Calu3 (cell line): Measurements from ENCODE around the gene ZNF296. TPM values are rescaled to one million over a fixed set of nuclear protein-coding genes. Genes with fewer than 3 reads are reported as not detected.

Experiments
- BruUV-seq: library from RNA; stranded (reverse); fragments of 400-500 nt; replicated peaks from 2 replicates; lab custom pipeline; 2021; lab: Mats Ljungman, UMichigan
- CTCF ChIA-PET: fragments of 300-600 bp; sonication (Branson Sonifier 250); formaldehyde crosslinking; loops from one replicate; lab custom pipeline; 2022; ENCODE audit warnings: antibody characterized with exemption; lab: Charles Lee
- DNase-seq: peaks from one replicate; pipeline ENCODE4 v3.0.0; 2022
- H3K27ac Mint-ChIP-seq: one replicate; pipeline ENCODE4 v1.8.0; 2022; ENCODE audit warnings: mixed read lengths; ENCODE audit not compliant: unreplicated experiment
- H3K27me3 Mint-ChIP-seq: one replicate; pipeline ENCODE4 v1.8.0; 2022; ENCODE audit warnings: mixed read lengths; ENCODE audit not compliant: unreplicated experiment
- H3K36me3 Mint-ChIP-seq: one replicate; pipeline ENCODE4 v1.8.0; 2022; ENCODE audit warnings: mild to moderate bottlenecking, moderate library complexity, mixed read lengths; ENCODE audit not compliant: insufficient read depth, unreplicated experiment
- H3K4me1 Mint-ChIP-seq: one replicate; pipeline ENCODE4 v1.8.0; 2022; ENCODE audit warnings: mild to moderate bottlenecking, low read depth, mixed read lengths; ENCODE audit not compliant: unreplicated experiment
- H3K4me3 Mint-ChIP-seq: one replicate; pipeline ENCODE4 v1.8.0; 2022; ENCODE audit warnings: mild to moderate bottlenecking, low read depth, moderate library complexity, mixed read lengths; ENCODE audit not compliant: unreplicated experiment
- H3K9me3 Mint-ChIP-seq: one replicate; pipeline ENCODE4 v1.8.0; 2022; ENCODE audit warnings: low read depth, mixed read lengths; ENCODE audit not compliant: unreplicated experiment
- intact Hi-C: fragments of 100-400 bp; cut with micrococcal nuclease; formaldehyde crosslinking; loops from one replicate; pipeline ENCODE4 v1.10.0; 2022; ENCODE audit not compliant: unreplicated experiment
- total RNA-seq: library from RNA; stranded (reverse); gene quantifications from 2 replicates; pipeline ENCODE4 v1.2.3, GENCODE V29; 2022
- TF ChIP-seq, protein P1 (sequence below): fragments of 200-600 bp; IDR thresholded peaks from one replicate; pipeline ENCODE4 v1.8.0; 2022; ENCODE audit warnings: antibody characterized with exemption; ENCODE audit not compliant: unreplicated experiment

Gene ZNF296
- total RNA-seq, 1 experiment from 2014 or later: 5.3 TPM

DNA sequence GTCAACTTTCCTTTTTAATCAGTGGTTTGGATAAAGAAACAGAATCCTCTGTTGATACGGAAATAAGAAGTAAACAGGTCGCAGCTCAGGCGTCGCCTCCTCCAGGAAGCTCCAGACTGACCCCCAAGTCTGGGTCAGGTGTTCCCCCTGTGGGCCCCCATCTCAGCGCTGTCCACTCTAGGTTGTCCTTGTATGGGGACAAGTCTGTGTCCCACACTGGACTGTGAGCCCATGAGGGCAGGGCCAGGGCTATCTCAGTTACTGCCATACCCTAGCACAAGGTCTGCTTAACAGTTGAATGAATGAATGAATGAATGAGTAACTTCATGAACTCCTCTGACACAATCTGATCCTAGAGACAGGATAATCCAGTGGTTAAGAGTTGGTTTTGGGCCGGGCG lies 29.9 kb downstream of the ZNF296 start:
- H3K27me3 Mint-ChIP-seq: no peaks in the 10 kb centered on the region
- peaks cover 8% of the 10 kb centered on the region for H3K4me1 Mint-ChIP-seq
- no peak for DNase-seq
- CTCF ChIA-PET: interaction anchor here (1.2 kb wide), 1 partner anchor 13 kb away, joined by 3 read pairs; no protein-coding TSS in a partner anchor
- H3K27ac Mint-ChIP-seq: no peak overlapping the region
- peaks cover 50% of the 10 kb centered on the region for H3K36me3 Mint-ChIP-seq
- no peaks in the 10 kb centered on the region for H3K9me3 Mint-ChIP-seq
- TF ChIP-seq, protein P1, sequence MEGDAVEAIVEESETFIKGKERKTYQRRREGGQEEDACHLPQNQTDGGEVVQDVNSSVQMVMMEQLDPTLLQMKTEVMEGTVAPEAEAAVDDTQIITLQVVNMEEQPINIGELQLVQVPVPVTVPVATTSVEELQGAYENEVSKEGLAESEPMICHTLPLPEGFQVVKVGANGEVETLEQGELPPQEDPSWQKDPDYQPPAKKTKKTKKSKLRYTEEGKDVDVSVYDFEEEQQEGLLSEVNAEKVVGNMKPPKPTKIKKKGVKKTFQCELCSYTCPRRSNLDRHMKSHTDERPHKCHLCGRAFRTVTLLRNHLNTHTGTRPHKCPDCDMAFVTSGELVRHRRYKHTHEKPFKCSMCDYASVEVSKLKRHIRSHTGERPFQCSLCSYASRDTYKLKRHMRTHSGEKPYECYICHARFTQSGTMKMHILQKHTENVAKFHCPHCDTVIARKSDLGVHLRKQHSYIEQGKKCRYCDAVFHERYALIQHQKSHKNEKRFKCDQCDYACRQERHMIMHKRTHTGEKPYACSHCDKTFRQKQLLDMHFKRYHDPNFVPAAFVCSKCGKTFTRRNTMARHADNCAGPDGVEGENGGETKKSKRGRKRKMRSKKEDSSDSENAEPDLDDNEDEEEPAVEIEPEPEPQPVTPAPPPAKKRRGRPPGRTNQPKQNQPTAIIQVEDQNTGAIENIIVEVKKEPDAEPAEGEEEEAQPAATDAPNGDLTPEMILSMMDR: no peak
- no TSS peak for BruUV-seq
- no peak overlapping the region for H3K4me3 Mint-ChIP-seq
- intact Hi-C loops: no loop called here

DNA sequence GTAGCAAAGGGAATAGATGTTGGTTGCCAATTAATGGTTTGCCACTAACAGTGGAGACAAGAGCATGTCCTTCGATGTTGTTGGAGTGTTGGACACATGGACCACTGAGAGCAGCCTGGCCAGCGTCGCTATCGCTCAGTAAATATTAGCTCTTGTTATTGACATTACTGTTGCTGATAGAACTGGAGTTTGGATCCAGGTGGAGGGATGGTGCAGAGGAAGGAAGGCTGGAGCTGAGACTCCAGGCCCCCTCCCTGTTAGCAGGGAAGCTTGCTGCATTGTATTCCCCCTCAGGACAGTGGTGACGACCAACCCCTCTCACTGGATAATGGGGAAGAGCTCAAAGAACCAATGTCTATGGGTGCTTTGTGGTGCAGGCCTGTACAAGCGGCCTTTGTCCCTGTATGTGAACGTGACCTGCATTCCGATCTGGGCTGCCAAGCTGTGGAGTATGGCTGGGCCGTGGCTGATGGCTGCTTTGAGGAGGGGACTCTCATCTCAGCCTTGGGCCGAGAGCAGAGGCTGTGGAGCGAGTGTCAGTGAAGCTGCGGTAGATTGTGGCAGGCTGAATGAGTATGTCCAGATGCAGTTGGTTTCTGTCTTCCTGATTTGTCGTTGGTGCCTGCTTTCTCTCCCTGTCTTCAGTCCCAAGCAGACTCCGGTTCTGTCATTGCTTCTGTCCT lies 30.5 kb downstream of the ZNF296 start:
- intact Hi-C loops: no loop called here
- no peak for DNase-seq
- Mint-ChIP-seq H3K4me1 (peaks cover 13% of the 10 kb centered on the region), H3K4me3 (no peak overlapping the region), H3K27me3 (no peaks in the 10 kb centered on the region), H3K36me3 (peaks cover 54% of the 10 kb centered on the region), H3K27ac (no peak overlapping the region), H3K9me3 (no peaks in the 10 kb centered on the region)
- BruUV-seq: no TSS peak
- TF ChIP-seq, protein P1: no peak
- CTCF ChIA-PET: interaction anchor here (1.2 kb wide), 1 partner anchor 14 kb away, joined by 3 read pairs; no protein-coding TSS in a partner anchor

DNA sequence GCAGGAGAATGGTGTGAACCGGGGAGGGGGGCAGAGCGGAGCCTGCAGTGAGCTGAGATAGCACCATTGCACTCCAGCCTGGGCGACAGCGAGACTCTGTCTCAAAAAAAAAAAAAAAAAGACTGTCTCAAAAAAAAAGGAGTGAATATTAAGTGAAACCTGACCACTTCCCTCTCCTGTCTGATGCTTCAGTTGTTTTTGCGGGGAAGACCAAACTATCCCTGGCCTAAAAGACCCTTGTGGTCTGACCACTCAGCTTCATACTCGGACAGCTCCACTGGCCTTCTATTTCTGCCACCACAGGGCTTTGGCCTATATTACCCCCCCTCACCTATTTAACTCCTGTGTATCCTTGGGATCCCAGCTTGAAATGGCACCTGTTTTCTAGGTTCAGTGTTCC lies 35.2 kb downstream of the ZNF296 start:
- H3K27ac Mint-ChIP-seq: peak overlapping the region; percentile 6
- no TSS peak for BruUV-seq

DNA sequence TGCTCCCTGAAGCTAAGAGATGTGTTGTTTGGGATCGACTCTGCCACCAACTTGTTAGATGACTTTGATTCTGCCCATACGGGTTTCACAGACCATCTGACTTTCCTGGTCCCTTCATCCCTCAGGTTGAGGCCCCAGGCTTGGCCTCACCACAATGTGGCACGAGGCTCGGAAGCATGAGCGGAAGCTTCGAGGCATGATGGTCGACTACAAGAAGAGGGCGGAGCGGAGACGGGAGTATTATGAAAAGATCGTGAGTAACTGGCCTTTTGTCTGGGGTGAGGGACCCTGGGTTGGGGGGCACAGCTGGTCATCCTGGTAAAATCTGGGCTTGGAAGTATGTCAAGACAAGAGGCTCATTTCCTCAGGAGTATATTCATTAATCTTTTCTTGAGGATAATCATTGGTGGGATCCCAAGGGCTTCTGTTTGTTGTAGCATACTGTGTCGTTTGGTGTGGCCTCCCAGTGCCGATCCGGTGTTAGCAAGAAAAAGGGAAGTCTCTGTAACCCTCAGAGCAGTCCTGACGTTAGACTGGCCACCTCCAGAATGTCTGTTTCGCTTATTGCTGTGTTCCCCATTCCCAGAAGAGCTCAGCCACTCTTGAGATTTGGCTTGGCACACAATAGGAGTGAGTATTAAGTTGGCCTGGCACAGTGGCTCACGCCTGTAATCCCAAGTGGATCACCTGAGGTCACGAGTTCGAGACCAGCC lies 36.1 kb downstream of the ZNF296 start:
- no peaks in the 10 kb centered on the region for H3K27me3 Mint-ChIP-seq
- peak overlapping the region; percentile 91 for H3K27ac Mint-ChIP-seq
- no peaks in the 10 kb centered on the region for H3K9me3 Mint-ChIP-seq
- TSS peak; percentile 39 for BruUV-seq
- CTCF ChIA-PET: interaction anchor here (0.7 to 2.0 kb wide), 3 partner anchors 12 to 26 kb away, joined by 3 to 12 read pairs (median 3); no protein-coding TSS in a partner anchor
- peak overlapping the region; percentile 86 for H3K4me3 Mint-ChIP-seq
- peaks cover 77% of the 10 kb centered on the region for H3K36me3 Mint-ChIP-seq
- H3K4me1 Mint-ChIP-seq: peaks cover 28% of the 10 kb centered on the region
- intact Hi-C loops: no loop called here
- DNase-seq: no peak
- TF ChIP-seq, protein P1: no peak

More for the DNA sequence above, 35.2 kb downstream of the ZNF296 start:
- H3K36me3 Mint-ChIP-seq: peaks cover 79% of the 10 kb centered on the region
- TF ChIP-seq, protein P1: no peak
- intact Hi-C loops: no loop called here
- no peaks in the 10 kb centered on the region for H3K27me3 Mint-ChIP-seq
- H3K4me1 Mint-ChIP-seq: peaks cover 28% of the 10 kb centered on the region
- CTCF ChIA-PET: interaction anchor here (0.7 kb wide), 1 partner anchor 25 kb away, joined by 3 read pairs; no protein-coding TSS in a partner anchor
- peak overlapping the region; percentile 24 for H3K4me3 Mint-ChIP-seq
- no peak for DNase-seq
- H3K9me3 Mint-ChIP-seq: no peaks in the 10 kb centered on the region
